ENCODE measurements around the gene CMTM4. TPM values are rescaled to one million over a fixed set of nuclear protein-coding genes. Genes with fewer than 3 reads are reported as not detected.

Gene CMTM4
- 13.3 and 16.8 TPM in 2 replicates for total RNA-seq (ENCODE audit: low replicate concordance)

- peak; percentile 72 for DNase-seq (ENCODE audit: low read depth)
- peak within 1 kb of the TSS; percentile 72 for H3K4me3 ChIP-seq (ENCODE audit: low read depth, low read length)
- TF ChIP-seq CTCF (IDR thresholded peaks at IDR 0.05; ENCODE audit: insufficient read depth, low read length) = peak; percentile 14
Observed at GRCh38 chr16:66696669-66697630, at the start of gene CMTM4. Gene CMTM4, minus strand, starts transcription at chr16:66696743. Its CDS starts 218 bp downstream, at chr16:66696525.

GRCh38 chr16:66746048-66746447, 49.5 kb upstream of the CMTM4 start:
- no peak overlapping the region for H3K4me3 ChIP-seq (ENCODE audit: low read depth, low read length)
- no peak for DNase-seq (ENCODE audit: low read depth)
- TF ChIP-seq CTCF (IDR thresholded peaks at IDR 0.05; ENCODE audit: insufficient read depth, low read length) = no peak

DNA sequence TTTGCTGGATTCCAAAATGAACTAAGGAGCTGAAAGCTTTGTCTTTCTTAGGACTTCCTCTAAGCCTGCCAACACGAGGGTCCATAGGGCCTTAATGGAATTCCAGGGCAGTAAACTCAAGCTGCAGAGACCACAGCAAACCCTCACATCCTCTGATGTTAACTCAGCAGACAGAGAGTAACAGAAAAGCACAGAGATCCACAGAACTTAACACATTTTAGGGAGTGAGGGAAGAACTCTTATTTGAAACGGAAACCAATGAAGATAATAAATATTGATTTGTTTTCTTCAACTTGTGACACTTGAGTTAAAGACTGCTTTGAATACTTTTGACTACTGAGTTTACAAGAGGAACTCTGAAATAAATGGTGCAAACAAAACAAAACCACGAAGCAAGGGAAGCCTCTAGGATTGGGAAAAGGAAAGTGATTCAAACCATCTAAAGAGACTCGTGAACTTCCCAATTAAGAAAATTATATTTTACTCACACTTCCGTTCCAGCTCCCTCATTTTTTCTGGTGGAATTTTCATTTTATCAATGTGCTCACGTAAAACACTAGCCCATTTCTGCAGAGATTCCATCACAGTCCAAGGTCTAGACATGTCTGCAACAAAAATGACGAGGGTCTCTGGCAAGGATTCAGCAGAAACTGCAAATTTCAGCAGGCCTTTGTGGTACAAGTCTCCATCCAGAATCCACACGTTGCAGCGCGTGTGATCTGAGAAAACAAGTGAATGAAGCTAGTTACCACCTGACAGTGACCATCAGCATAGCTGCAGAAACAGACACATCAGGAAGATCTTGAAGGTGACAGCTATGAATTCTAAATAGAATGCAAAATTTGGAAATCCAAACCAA, 45.6 kb upstream of the CMTM4 start:
- no peak for TF ChIP-seq CTCF (IDR thresholded peaks at IDR 0.05; ENCODE audit: insufficient read depth, low read length)
- no peak overlapping the region for H3K4me3 ChIP-seq (ENCODE audit: low read depth, low read length)
- DNase-seq (ENCODE audit: low read depth) = no peak

DNA sequence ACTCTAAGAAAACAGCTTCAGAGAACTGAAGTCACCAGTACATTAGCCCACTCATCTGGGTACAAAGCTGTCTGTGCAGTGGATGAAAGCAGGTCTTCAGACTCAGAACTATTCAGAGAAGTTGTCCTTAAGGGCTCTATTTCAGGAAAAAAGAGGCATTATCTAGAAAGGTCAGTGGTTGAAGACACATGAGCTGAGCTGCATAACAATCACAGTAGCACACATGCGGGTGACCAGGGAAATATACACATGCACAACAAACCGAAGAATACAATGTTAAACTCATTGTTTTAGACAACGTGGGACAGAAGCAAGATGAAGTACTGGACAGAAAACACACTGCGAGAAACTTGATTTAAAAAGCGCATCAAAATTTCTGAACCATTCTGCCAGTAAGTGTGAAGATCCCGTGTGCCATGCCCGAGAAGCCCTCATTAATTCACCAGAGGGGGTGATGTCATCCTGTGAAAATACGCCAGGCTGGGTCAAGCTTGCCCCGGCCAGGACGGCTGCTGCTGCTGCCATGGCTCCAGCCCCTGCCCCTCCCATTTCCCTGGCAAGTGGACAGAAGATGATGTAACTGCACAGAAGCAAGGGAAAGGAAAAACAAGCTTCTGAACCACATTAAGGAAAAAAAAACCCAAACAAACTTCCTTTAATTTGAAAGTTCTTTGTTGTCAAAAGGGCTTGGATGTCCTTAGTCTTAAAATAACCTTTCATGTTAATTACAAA, 44.8 kb upstream of the CMTM4 start:
- peak; percentile 94 for DNase-seq (ENCODE audit: low read depth)
- TF ChIP-seq CTCF (IDR thresholded peaks at IDR 0.05; ENCODE audit: insufficient read depth, low read length) = no peak
- H3K4me3 ChIP-seq (ENCODE audit: low read depth, low read length) = no peak overlapping the region

DNA sequence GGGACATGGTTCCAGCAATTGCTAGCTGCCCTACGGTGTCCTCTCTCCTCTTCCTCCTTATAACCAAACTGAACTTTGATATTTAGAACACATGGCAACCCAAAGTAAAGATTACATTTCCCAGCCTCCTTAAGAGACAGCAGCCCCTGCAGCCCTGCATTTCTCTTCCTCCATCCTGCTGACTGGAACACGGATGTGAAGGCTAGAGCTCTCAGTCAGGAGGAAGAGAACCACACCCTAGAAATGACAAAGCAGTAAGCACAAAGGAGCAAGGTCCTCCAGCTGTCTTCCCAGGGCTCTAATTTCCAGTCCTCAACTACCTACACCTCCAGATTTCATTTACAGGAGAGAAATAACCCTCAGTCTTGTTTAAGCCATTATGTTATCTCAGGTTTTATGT, 44.0 kb upstream of the CMTM4 start:
- peak; percentile 50 for DNase-seq (ENCODE audit: low read depth)
- no peak for TF ChIP-seq CTCF (IDR thresholded peaks at IDR 0.05; ENCODE audit: insufficient read depth, low read length)
- no peak overlapping the region for H3K4me3 ChIP-seq (ENCODE audit: low read depth, low read length)

- no peak overlapping the region for H3K4me3 ChIP-seq (ENCODE audit: low read depth, low read length)
- DNase-seq (ENCODE audit: low read depth) = peak; percentile 51
- peak; percentile 70 for TF ChIP-seq CTCF (IDR thresholded peaks at IDR 0.05; ENCODE audit: insufficient read depth, low read length)
Observed at GRCh38 chr16:66740010-66740409, 43.5 kb upstream of the CMTM4 start.
